Mesodermal cell (in vitro differentiated cells): ENCODE results near the gene DAP.

ENCODE experiments used
- H3K27ac ChIP-seq: 2 replicates; pipeline ENCODE4 v1.7.0; 2013; ENCODE audit warnings: mild to moderate bottlenecking, low read depth, low read length, moderate library complexity; ENCODE audit not compliant: severe bottlenecking
- H3K36me3 ChIP-seq: 2 replicates; pipeline ENCODE4 v1.7.1; 2013; ENCODE audit warnings: mild to moderate bottlenecking, low read length, moderate library complexity; ENCODE audit not compliant: control insufficient read depth, insufficient read depth
- H3K4me1 ChIP-seq: one replicate; pipeline ENCODE4 v1.7.1; 2013; ENCODE audit warnings: mild to moderate bottlenecking, low read length; ENCODE audit not compliant: insufficient read depth, control insufficient read depth, poor library complexity, severe bottlenecking
- H3K4me3 ChIP-seq: 2 replicates; pipeline ENCODE4 v1.7.0; 2013; ENCODE audit warnings: low read length, control low read depth, mild to moderate bottlenecking; ENCODE audit not compliant: insufficient read depth, poor library complexity, severe bottlenecking; ENCODE audit errors: extremely low read depth
- H3K9me3 ChIP-seq: 2 replicates; pipeline ENCODE4 v1.7.1; 2013; ENCODE audit warnings: mild to moderate bottlenecking, low read length, moderate library complexity; ENCODE audit not compliant: control insufficient read depth
- WGBS, 2 experiments: methylation state at CpG; one replicate each; pipeline ENCODE4 v1.1.5; 2013; ENCODE audit warnings: missing lambda C conversion rate in 2 of 2; ENCODE audit not compliant: insufficient coverage in 2 of 2; 5-methylcytosine and 5-hydroxymethylcytosine counted together

DAP gene

GRCh38 chr5:10745133-10745532 lies 15.9 kb downstream of the DAP start:
- Histone ChIP-seq H3K4me1 (peaks cover 11% of the 10 kb centered on the region), H3K9me3 (peaks cover 9% of the 10 kb centered on the region), H3K27ac (peak overlapping the region; percentile 38), H3K36me3 (peaks cover 96% of the 10 kb centered on the region), H3K4me3 (no peak overlapping the region)
- WGBS, 2 experiments: 90 to 96% methylated on average over 2 to 4 of the region's 5 CpGs

- WGBS, 2 experiments: 94 to 98% methylated on average over 6 to 7 of the region's 8 CpGs
- peaks cover 96% of the 10 kb centered on the region for H3K36me3 ChIP-seq
These were observed 16.4 kb downstream of the DAP start for GRCh38 chr5:10744681-10745080.

GRCh38 chr5:10743951-10744350 lies 17.1 kb downstream of the DAP start:
- Histone ChIP-seq H3K4me1 (peaks cover 11% of the 10 kb centered on the region), H3K4me3 (no peak overlapping the region), H3K27ac (no peak overlapping the region), H3K9me3 (peaks cover 14% of the 10 kb centered on the region), H3K36me3 (peaks cover 97% of the 10 kb centered on the region)

More at GRCh38 chr5:10744681-10745080, 16.4 kb downstream of the DAP start:
- no peak overlapping the region for H3K4me3 ChIP-seq
- H3K9me3 ChIP-seq: peaks cover 9% of the 10 kb centered on the region
- peaks cover 11% of the 10 kb centered on the region for H3K4me1 ChIP-seq
- H3K27ac ChIP-seq: no peak overlapping the region

DNA sequence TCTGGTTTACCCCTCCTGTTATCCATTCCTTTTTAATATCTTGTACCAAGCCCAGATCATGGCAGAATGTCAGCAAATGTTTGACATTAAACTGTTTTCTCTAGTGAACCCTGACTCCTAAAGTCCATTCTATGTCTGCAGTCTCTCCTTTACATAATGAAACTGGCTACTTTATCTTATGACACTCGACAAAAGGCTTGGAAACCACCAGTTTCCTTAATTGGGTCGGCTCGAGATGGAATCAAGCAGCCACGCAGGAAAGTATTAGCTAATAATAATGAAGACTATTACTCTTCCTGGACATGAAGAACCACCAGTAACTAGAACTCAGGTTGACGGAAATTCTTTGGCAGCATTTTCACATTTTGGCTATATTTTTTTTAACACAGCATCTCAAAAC lies 17.5 kb downstream of the DAP start:
- no peak overlapping the region for H3K27ac ChIP-seq
- WGBS, 2 experiments: no CpG with 5 or more reads among the region's 5 CpGs
- H3K4me1 ChIP-seq: peaks cover 11% of the 10 kb centered on the region
- H3K4me3 ChIP-seq: no peak overlapping the region
- H3K36me3 ChIP-seq: peaks cover 97% of the 10 kb centered on the region
- peaks cover 14% of the 10 kb centered on the region for H3K9me3 ChIP-seq

DNA sequence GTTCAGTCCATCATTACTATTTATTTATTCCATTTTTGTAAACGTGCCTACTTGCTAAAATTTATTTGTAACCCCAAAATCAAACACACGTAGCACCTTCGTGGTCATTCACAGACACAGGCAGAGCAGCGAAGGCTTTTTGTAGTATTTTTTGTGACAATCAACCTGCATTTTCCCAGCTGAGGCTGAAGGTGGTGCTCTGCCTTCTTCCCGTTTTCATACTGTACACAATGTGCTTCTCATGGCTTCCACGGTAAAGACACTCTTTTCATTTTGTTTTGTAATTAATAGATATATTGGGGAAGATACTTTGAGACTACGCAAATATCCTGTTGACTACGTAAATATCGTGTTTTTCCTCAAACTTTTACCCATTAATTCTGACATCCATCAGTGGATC lies 19.4 kb downstream of the DAP start:
- Histone ChIP-seq H3K9me3 (peaks cover 14% of the 10 kb centered on the region), H3K27ac (no peak overlapping the region), H3K36me3 (peaks cover 83% of the 10 kb centered on the region), H3K4me1 (peaks cover 11% of the 10 kb centered on the region), H3K4me3 (no peak overlapping the region)
- 89 to 100% methylated on average over 3 to 5 of the region's 9 CpGs for WGBS, 2 experiments

DNA sequence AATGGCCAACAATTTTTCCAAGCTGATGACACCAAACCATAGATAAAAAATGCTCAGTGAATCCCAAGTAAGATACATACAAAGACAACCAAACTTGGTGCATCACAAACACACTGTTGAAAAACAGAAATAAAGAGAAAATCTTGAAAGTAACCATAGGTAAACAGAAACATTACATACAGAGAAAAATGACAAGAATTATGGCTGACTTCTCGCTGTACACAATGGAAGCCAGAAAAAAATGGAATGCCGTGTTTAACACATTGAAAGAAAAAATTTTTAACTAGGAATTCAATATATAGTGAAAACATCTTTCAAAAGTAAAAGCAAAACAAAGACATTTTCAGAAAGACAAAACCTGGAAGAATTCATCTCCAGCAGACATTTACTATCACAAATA lies 20.6 kb downstream of the DAP start:
- no CpG with 5 or more reads among the region's 2 CpGs for WGBS, 2 experiments
- no peak overlapping the region for H3K4me3 ChIP-seq
- H3K27ac ChIP-seq: no peak overlapping the region
- peaks cover 14% of the 10 kb centered on the region for H3K9me3 ChIP-seq
- peaks cover 81% of the 10 kb centered on the region for H3K36me3 ChIP-seq
- peaks cover 3% of the 10 kb centered on the region for H3K4me1 ChIP-seq

GRCh38 chr5:10737880-10738279 lies 23.2 kb downstream of the DAP start:
- H3K4me3 ChIP-seq: no peak overlapping the region
- peaks cover 64% of the 10 kb centered on the region for H3K36me3 ChIP-seq
- H3K9me3 ChIP-seq: peaks cover 14% of the 10 kb centered on the region
- H3K4me1 ChIP-seq: no peaks in the 10 kb centered on the region
- no peak overlapping the region for H3K27ac ChIP-seq

DNA sequence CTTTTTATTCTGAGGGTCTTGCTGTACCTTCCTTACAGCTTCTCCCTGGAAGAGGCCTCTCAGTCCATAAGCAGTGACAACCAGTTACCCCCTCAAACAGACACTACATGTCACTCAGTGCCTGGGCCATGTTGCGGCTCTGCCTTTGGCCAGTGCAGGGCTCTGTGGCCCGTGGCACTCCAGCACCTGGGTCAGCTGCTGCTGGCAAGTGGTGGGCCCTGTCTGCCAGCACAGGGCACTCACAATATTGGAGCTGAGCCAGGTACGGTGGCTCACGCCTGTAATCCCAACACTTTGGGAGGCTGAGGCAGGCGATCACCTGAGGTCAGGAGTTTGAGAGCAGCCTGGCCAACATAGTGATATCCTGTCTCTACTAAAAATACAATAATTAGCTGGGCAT lies 24.2 kb downstream of the DAP start:
- WGBS, 2 experiments: 95 to 96% methylated on average over 4 of the region's 5 CpGs
- Histone ChIP-seq H3K9me3 (peaks cover 14% of the 10 kb centered on the region), H3K4me1 (no peaks in the 10 kb centered on the region), H3K27ac (no peak overlapping the region), H3K4me3 (no peak overlapping the region), H3K36me3 (peaks cover 64% of the 10 kb centered on the region)

GRCh38 chr5:10736354-10736753 lies 24.7 kb downstream of the DAP start:
- peaks cover 14% of the 10 kb centered on the region for H3K9me3 ChIP-seq
- WGBS, 2 experiments: 86 to 87% methylated on average over 11 of the region's 11 CpGs
- H3K36me3 ChIP-seq: peaks cover 64% of the 10 kb centered on the region
- H3K4me1 ChIP-seq: no peaks in the 10 kb centered on the region
- H3K4me3 ChIP-seq: no peak overlapping the region
- no peak overlapping the region for H3K27ac ChIP-seq

DNA sequence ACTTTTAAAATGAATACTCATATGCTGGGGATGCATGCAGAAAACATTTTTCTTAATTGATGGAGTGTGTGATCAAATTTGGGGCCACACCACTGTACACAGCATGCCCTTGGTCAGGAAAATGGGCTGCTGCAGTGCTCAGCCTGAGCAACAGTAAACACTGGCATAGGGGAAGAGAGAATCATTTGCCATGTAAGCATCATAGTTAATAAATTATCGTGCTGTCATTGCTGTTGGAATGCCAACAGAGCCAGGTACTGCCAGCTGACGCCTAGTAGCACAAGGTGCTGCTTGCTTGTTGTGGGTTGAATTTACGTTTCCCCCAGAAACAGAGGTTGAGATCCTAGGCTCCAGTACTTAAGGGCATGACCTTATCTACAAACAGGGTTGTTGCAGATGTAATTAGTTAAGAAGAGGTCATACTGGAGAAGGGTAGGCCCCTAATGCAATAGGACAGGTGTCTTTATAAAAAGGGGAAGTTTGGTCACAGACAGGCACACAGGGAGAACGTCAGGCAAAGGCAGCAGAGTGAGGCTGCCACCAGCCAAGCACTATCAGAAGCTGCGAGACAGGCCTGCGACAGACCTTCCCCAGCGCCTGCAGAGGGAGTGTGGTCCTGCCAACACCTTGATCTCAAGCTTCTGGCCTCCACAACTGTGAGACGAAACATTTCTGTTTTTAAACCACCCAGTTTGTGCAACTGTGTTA lies 25.3 kb downstream of the DAP start:
- H3K27ac ChIP-seq: no peak overlapping the region
- no peaks in the 10 kb centered on the region for H3K4me1 ChIP-seq
- H3K9me3 ChIP-seq: peaks cover 8% of the 10 kb centered on the region
- peaks cover 60% of the 10 kb centered on the region for H3K36me3 ChIP-seq
- WGBS, 2 experiments: 87 to 88% methylated on average over 7 to 8 of the region's 8 CpGs
- H3K4me3 ChIP-seq: no peak overlapping the region

DNA sequence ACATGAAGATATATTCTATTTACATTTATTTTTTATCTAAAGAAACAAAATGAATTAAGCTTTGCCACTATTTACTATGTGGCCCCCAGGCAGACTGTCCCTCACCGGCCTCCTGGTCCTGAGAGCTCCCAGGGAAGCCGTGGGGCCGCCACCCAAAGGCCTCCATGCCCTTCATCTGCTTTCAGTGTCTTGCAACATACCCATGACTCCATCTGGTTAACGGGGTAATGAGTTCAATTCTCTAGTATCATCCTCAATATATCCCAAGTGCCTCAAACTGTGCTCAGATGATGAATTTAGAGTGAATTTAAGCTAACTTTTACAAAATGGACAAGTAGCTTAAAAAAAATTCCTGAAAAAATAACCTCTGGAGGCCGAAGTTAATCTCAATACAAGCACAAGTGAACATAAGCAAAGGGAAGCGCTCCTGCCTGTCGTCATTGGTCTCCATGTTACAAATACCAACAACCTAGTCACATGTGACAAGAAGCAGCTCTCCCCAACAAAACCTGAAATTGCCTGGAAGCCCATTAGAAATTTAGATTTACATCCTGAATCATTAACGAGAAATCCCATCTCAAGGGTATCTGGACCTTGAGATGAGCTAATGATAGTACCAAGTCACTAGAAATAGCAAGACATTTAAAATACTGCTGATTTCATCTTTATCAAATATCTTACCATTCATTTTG lies 26.1 kb downstream of the DAP start:
- H3K36me3 ChIP-seq: peaks cover 59% of the 10 kb centered on the region
- peaks cover 4% of the 10 kb centered on the region for H3K9me3 ChIP-seq
- peaks cover 3% of the 10 kb centered on the region for H3K4me1 ChIP-seq
- 54 to 93% methylated on average over 3 of the region's 8 CpGs for WGBS, 2 experiments
- no peak overlapping the region for H3K27ac ChIP-seq
- no peak overlapping the region for H3K4me3 ChIP-seq
